Effector memory CD4-positive, alpha-beta T cell (primary cell): Measurements from ENCODE around the gene TLCD3B.
"Not testable (repeated sequence)": the region's sequence is repeated elsewhere in the genome, so short reads cannot be mapped to it uniquely, and the experiment has no call there.

ENCODE experiments used
- DNase-seq, 3 donors: peaks; one replicate each; pipeline ENCODE4 v3.0.0-alpha.2; 2020
- H3K27ac ChIP-seq: 2 replicates; pipeline ENCODE4 v1.7.0; 2013; ENCODE audit warnings: mild to moderate bottlenecking, low read length, moderate library complexity; ENCODE audit not compliant: insufficient read depth, poor library complexity, severe bottlenecking
- H3K27me3 ChIP-seq: replicated peaks from 2 replicates; pipeline ENCODE4 v1.7.0; 2013; ENCODE audit warnings: mild to moderate bottlenecking, low read length; ENCODE audit not compliant: insufficient read depth, control insufficient read depth, poor library complexity, severe bottlenecking
- H3K36me3 ChIP-seq: 2 replicates; pipeline ENCODE4 v1.7.0; 2013; ENCODE audit warnings: mild to moderate bottlenecking, low read length, moderate library complexity; ENCODE audit not compliant: control insufficient read depth, insufficient read depth
- H3K4me1 ChIP-seq: 2 replicates; pipeline ENCODE4 v1.7.0; 2013; ENCODE audit warnings: low read length, mild to moderate bottlenecking; ENCODE audit not compliant: control insufficient read depth, insufficient read depth, poor library complexity, severe bottlenecking
- H3K4me3 ChIP-seq: 2 replicates; pipeline ENCODE4 v1.7.0; 2013; ENCODE audit warnings: low read length, low read depth, mild to moderate bottlenecking; ENCODE audit not compliant: insufficient read depth, poor library complexity, severe bottlenecking
- H3K9me3 ChIP-seq: 2 replicates; pipeline ENCODE4 v1.7.0; 2013; ENCODE audit warnings: mild to moderate bottlenecking, low read length, moderate library complexity; ENCODE audit not compliant: control insufficient read depth

The TLCD3B gene

DNA sequence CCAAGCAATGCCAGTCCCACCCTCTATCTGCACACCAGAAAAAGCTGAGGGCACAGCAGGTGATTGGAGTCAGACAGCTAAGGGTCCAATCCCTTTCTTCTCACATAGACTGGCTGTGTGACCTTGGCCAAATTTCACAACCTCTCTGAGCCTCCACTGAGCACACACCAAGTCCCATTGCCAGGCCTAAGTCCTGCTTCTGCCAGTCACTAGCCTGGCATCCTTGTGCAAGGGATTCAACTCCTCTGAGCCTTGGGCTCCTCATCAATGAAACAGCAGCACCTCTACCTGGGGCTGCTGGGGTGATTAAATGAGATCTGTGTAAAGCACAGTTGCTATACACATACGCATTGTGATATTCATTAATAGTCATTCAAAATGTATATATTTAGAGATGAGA, 15.5 kb upstream of the TLCD3B start:
- Histone ChIP-seq H3K27ac (no peak overlapping the region), H3K36me3 (no peaks in the 10 kb centered on the region), H3K27me3 (no peaks in the 10 kb centered on the region), H3K4me1 (no peaks in the 10 kb centered on the region), H3K4me3 (no peak overlapping the region), H3K9me3 (no peaks in the 10 kb centered on the region)
- no peak for DNase-seq

DNA sequence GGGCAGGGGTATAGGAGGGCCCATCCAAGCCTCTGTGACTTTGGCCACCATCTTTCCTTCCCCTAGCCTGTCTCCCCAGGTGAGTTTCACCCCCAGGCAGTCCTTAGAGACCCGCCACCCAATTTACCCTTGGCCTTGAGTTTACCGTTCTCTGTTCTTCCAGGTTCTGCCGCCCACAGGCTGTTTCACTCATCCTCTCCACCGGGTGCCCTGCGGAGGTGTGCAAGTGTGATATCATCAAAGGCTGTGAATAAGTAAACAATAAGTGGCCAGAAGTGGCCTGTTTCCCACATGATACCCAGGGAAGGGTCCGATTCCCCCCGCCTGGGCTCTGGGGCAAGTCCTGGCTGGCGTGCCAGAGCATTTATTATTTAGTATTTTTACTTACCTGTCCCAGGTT, 15.1 kb upstream of the TLCD3B start:
- H3K36me3 ChIP-seq = no peaks in the 10 kb centered on the region

DNA sequence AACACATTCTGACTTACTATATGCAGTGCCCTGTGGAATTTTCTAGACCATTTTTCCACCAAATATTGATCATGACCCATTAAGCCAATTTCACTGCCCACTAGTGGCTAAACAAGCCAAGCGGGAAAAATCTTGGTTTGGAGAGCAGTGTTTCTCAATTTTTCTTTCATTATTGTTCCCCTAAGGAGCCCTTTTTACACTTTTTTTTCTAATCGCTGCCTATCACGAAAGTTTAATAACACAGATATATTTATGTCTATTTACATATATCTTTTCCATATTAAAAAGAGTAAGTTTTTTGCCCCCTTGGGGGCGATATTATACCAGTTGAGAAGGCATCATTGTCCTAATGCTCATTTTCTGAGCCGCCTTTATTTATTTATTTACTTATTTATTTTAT, 10.8 kb upstream of the TLCD3B start:
- Histone ChIP-seq H3K27me3 (no peaks in the 10 kb centered on the region), H3K9me3 (no peaks in the 10 kb centered on the region), H3K36me3 (no peaks in the 10 kb centered on the region), H3K4me1 (no peaks in the 10 kb centered on the region), H3K4me3 (no peak overlapping the region), H3K27ac (no peak overlapping the region)
- no peak for DNase-seq

More for the DNA sequence above, 15.1 kb upstream of the TLCD3B start:
- no peak overlapping the region for H3K4me3 ChIP-seq
- H3K9me3 ChIP-seq = no peaks in the 10 kb centered on the region
- no peak overlapping the region for H3K27ac ChIP-seq
- H3K4me1 ChIP-seq = no peaks in the 10 kb centered on the region
- H3K27me3 ChIP-seq = no peaks in the 10 kb centered on the region
- DNase-seq = no peak

GRCh38 chr16:30040690-30041089, 9.6 kb upstream of the TLCD3B start:
- H3K4me1 ChIP-seq, H3K4me3 ChIP-seq, DNase-seq, H3K27me3 ChIP-seq, H3K27ac ChIP-seq, H3K36me3 ChIP-seq, H3K9me3 ChIP-seq: not testable (repeated sequence)

- DNase-seq = no peak
- Histone ChIP-seq H3K4me3 (no peak overlapping the region), H3K4me1 (no peaks in the 10 kb centered on the region)
Measured at GRCh38 chr16:30040221-30040620, 9.2 kb upstream of the TLCD3B start.

DNA sequence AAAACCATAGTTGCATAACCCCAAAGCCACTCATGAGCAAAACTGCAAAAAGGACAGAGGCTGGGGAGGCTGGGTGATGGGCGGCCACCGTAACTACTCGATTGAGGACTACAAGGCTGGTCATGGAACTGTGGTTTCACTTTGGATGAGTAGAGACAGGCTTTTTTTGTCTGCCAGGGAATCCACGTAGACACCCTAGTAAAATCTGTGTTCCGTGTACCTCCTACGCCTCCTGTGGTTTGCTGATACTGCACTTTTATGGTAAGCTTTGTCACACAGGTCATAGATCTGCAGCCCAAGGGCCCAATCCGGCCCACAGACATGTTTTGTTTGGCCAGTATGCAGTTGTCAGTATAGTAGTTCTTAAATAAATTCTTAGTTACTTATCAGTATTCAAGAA, 2.2 kb upstream of the TLCD3B start:
- Histone ChIP-seq H3K36me3 (no peaks in the 10 kb centered on the region), H3K4me1 (no peaks in the 10 kb centered on the region), H3K27me3 (peaks cover 25% of the 10 kb centered on the region), H3K4me3 (no peak overlapping the region), H3K9me3 (no peaks in the 10 kb centered on the region), H3K27ac (no peak overlapping the region)
- DNase-seq = no peak

More at GRCh38 chr16:30040221-30040620, 9.2 kb upstream of the TLCD3B start:
- Histone ChIP-seq H3K36me3 (no peaks in the 10 kb centered on the region), H3K27me3 (no peaks in the 10 kb centered on the region), H3K27ac (no peak overlapping the region), H3K9me3 (no peaks in the 10 kb centered on the region)

DNA sequence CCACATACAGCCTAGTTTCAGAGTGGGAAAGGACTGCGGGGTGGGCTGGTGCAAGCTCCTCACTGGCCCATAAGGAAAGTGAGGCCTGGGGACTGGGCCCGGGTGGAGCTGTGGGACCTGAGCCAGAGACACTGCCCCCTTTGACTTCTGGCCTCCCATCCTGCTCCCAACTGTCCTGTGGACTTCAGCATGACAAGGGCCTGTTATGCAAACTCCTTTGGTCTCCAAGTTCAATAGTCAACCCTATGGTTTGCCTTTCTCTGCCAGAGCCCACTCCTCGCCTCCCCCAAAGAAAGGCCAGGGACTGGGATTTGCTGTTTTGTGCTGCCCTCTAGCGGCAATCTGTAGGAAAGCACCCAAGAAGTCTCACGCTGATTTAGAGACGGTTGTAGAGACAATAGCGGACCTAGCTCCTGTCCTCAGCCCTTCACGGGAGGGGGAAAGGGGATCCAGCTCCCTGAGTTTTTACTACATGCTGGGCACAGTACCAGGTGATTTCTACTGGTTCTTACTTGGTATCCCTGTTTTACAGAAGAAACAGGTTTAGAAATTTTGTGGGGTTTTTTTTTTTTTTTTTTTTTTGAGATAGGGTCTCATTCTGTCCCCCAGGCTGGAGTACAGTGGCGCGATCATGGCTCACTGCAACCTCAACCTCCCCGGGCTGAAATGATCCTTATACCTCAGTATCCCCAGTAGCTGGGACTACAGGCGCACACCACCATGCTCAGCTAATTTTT, 1.2 kb upstream of the TLCD3B start:
- peak; percentile 30 to 55 (median 33) for DNase-seq
- Histone ChIP-seq H3K27me3 (peaks cover 25% of the 10 kb centered on the region), H3K4me3 (no peak overlapping the region), H3K36me3 (no peaks in the 10 kb centered on the region), H3K4me1 (no peaks in the 10 kb centered on the region), H3K27ac (no peak overlapping the region), H3K9me3 (no peaks in the 10 kb centered on the region)

DNA sequence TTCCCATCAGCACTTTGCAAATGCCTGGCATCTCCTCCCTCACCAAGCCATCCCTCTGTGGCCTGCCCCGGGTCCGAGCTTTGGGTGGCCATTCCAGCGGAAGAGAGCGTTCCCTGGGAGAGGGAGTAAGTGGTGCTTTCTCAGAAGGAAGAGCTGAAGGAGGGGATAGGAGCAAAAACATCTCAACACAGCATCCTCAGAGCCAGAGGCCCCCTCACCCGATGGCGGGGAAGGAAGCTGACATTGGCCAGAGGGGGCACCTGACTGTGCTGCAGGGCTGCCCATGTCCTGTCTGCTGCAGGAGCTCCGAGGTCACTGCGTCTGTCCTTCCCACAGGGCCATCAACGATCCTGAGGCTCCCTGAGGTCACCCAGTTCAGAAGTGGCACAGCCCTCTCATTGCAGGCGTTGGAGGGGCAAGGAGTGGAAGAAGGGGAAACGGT, 427 bp upstream of the TLCD3B start:
- no peak for DNase-seq
- no peaks in the 10 kb centered on the region for H3K36me3 ChIP-seq
- no peaks in the 10 kb centered on the region for H3K4me1 ChIP-seq
- H3K4me3 ChIP-seq = no peak overlapping the region
- no peak overlapping the region for H3K27ac ChIP-seq
- no peaks in the 10 kb centered on the region for H3K9me3 ChIP-seq
- H3K27me3 ChIP-seq = peaks cover 25% of the 10 kb centered on the region

GRCh38 chr16:30030011-30030685, 923 bp downstream of the TLCD3B start:
- no peak for DNase-seq
- Histone ChIP-seq H3K36me3 (no peaks in the 10 kb centered on the region), H3K27me3 (peaks cover 25% of the 10 kb centered on the region), H3K27ac (no peak overlapping the region), H3K9me3 (no peaks in the 10 kb centered on the region), H3K4me1 (no peaks in the 10 kb centered on the region), H3K4me3 (no peak overlapping the region)

DNA sequence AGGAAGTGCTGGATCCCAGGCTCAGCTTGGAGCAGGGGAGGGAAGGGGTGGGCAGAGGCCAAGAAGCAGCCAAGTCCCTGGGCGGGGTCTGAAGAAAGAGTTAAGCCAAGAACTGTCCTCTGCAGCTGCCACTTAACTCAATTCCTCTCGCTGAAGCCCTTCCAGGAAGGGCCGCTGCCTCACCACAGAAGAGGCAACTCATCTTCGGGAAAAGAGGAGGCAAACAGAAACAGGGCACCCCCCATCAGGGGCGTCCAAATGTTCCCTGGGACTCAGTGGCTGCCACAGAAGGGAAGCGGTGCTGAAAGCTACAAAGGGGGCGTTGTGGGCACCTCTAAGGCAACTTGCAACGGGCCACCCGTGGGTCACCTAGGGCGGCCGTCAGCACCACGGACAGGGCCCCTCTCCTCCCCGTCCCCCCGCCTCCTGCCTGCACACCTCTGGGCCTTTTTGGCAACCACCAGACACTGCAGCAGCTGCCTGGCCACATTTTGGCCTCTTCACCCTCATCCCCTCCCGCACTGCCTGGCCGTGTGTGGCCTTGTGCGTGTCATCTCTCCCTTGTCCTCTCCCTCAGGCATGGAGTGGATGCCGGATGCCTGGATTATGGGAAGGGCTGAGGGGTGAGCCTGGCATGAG, 2.5 kb downstream of the TLCD3B start:
- Histone ChIP-seq H3K27me3 (peaks cover 28% of the 10 kb centered on the region), H3K27ac (no peak overlapping the region), H3K36me3 (no peaks in the 10 kb centered on the region), H3K4me3 (no peak overlapping the region), H3K4me1 (no peaks in the 10 kb centered on the region), H3K9me3 (no peaks in the 10 kb centered on the region)
- DNase-seq = no peak
